ENCODE results near the gene TUFT1. TPM values are rescaled to one million over a fixed set of nuclear protein-coding genes. Genes with fewer than 3 reads are reported as not detected.
A peak's percentile ranks its signal among the peaks of the same experiment; 100 is the strongest.

TUFT1 gene
- total and polyA plus RNA-seq, 2 of the 13 experiments (the other 11 are each of a cell fraction or from before 2014, with no cell fraction given), result 6.4 to 7.3 TPM

DNA sequence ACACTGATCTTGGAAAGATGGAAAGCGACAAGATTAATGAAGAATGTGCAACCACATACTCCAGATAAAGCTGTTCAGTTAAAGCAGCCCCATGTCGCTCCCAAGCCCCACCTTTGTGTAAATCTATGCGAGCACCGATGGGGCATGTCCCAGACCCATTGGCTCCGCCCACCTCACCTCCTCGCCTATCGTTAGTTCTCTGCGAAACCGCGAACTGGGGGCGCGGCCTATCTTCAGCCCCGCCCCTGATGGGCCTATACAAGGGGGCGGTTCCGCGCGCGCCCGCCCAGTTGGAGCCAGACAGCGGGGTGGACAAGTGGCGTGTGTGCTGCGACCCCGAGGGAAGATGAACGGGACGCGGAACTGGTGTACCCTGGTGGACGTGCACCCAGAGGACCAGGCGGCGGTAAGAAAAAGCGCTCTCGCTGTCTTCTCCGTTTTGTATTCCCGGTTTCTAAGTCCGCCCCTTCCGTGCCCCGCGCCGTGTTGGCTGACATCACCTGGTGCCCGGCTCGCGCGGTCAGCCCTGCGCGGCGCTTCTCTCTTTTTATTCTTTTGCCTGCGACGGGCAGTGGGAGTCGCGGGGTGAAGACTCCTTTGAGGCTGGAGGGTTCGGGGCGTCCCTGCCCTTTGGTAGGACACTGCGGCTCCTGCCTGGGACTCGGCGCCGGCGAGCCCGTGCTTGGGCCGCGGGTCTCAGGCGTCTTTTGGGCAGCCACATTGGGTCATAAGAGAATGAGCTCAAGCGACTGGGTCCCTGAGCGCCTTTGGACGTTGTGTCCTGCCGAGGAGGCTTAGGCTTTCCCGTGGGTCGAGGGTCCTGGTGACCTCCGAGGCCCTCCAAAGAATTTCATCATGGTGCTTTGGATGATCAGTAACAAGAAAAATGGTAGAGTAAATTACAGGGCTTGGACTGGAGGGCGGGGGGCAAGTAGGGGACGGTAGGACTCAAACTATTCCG lies at the start of gene TUFT1 (continued):
- TF ChIP-seq, protein P1, sequence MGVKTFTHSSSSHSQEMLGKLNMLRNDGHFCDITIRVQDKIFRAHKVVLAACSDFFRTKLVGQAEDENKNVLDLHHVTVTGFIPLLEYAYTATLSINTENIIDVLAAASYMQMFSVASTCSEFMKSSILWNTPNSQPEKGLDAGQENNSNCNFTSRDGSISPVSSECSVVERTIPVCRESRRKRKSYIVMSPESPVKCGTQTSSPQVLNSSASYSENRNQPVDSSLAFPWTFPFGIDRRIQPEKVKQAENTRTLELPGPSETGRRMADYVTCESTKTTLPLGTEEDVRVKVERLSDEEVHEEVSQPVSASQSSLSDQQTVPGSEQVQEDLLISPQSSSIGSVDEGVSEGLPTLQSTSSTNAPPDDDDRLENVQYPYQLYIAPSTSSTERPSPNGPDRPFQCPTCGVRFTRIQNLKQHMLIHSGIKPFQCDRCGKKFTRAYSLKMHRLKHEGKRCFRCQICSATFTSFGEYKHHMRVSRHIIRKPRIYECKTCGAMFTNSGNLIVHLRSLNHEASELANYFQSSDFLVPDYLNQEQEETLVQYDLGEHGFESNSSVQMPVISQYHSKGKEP (CRISPR knock-in tag; IDR thresholded peaks at IDR 0.05), result 0 out of 2 replicates have a peak, but pooled peaks have one; percentile 33
- TF ChIP-seq GTF2F1 (IDR thresholded peaks at IDR 0.05; ENCODE audit: low read length), result peak; percentile 97
- TF ChIP-seq ZNF639 (CRISPR knock-in tag; conservative IDR thresholded peaks at IDR 0.05), result 0 out of 2 replicates have a peak, but pooled peaks have one; percentile 32
- TF ChIP-seq KLF16 (CRISPR knock-in tag; IDR thresholded peaks at IDR 0.05), result peak in 1 of 2 experiments; percentile 84; a peak in 1 of 4 replicates
- TF ChIP-seq, protein P2, sequence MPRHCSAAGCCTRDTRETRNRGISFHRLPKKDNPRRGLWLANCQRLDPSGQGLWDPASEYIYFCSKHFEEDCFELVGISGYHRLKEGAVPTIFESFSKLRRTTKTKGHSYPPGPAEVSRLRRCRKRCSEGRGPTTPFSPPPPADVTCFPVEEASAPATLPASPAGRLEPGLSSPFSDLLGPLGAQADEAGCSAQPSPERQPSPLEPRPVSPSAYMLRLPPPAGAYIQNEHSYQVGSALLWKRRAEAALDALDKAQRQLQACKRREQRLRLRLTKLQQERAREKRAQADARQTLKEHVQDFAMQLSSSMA (CRISPR knock-in tag; IDR thresholded peaks at IDR 0.05), result peak; percentile 35; the same call in 1 of the 2 replicates
- TF ChIP-seq ZSCAN21 (CRISPR knock-in tag; IDR thresholded peaks at IDR 0.05; ENCODE audit: borderline replicate concordance), result peak; percentile 47; the same call in 1 of the 2 replicates
- no peak for TF ChIP-seq PAF1 (CRISPR knock-in tag; IDR thresholded peaks at IDR 0.05)
- 0 out of 2 replicates have a peak, but pooled peaks have one; percentile 9 for TF ChIP-seq JUND (CRISPR knock-in tag; IDR thresholded peaks at IDR 0.05)
- TF ChIP-seq ZMAT3 (CRISPR knock-in tag; conservative IDR thresholded peaks at IDR 0.05), result peak; percentile 58; the same call in 1 of the 2 replicates
- TF ChIP-seq ZNF205 (CRISPR knock-in tag; IDR thresholded peaks at IDR 0.05), result no peak
- peak; percentile 100 for TF ChIP-seq DR1 (CRISPR knock-in tag; IDR thresholded peaks at IDR 0.05)
- TF ChIP-seq HNF1B (CRISPR knock-in tag; IDR thresholded peaks at IDR 0.05), result peak; percentile 96
- no peak for TF ChIP-seq BCLAF1 (IDR thresholded peaks at IDR 0.05)
- TF ChIP-seq ZBTB2 (CRISPR knock-in tag; IDR thresholded peaks at IDR 0.05; ENCODE audit: low read depth), result peak; percentile 29; the same call in 1 of the 2 replicates
- TF ChIP-seq CREB1 (IDR thresholded peaks at IDR 0.05), result no peak
- TF ChIP-seq CREB1 (CRISPR knock-in tag; IDR thresholded peaks at IDR 0.05), result 0 out of 2 replicates have a peak, but pooled peaks have one; percentile 16
- peak; percentile 81 for TF ChIP-seq NKX3-1 (CRISPR knock-in tag; IDR thresholded peaks at IDR 0.05)
- no peak; the same call in 1 of the 2 replicates for TF ChIP-seq ZNF552 (CRISPR knock-in tag; IDR thresholded peaks at IDR 0.05; ENCODE audit: borderline replicate concordance)
